Kidney (tissue), 14 donors: ENCODE results near the gene MTCH2. TPM values are rescaled to one million over a fixed set of nuclear protein-coding genes. Genes with fewer than 3 reads are reported as not detected.

ENCODE experiments used
- DNase-seq, 5 donors: peaks; one replicate each; pipeline ENCODE4 v3.0.0-alpha.2; 2013 to 2020
- FAIRE-seq: peaks from 2 replicates; lab custom pipeline; 2012; peaks lifted over from hg19 to GRCh38; lab: Jason Lieb, UNC
- H3K27ac ChIP-seq, 2 donors: one replicate each; pipeline ENCODE4 v1.7.0; 2013; ENCODE audit warnings: low read depth in 2 of 2, low read length in 2 of 2, inconsistent platforms in 1 of 2
- H3K27me3 ChIP-seq: one replicate; pipeline ENCODE4 v1.7.1; 2013; ENCODE audit warnings: low read length, inconsistent platforms; ENCODE audit not compliant: control insufficient read depth, insufficient read depth
- H3K36me3 ChIP-seq, 3 donors: one replicate each; pipeline versions ENCODE4 v1.7.0 to v1.7.1; 2013; ENCODE audit warnings: low read length in 3 of 3, control low read depth in 1 of 3, inconsistent platforms in 1 of 3; ENCODE audit not compliant: insufficient read depth in 3 of 3, control insufficient read depth in 2 of 3
- H3K4me1 ChIP-seq, 3 donors: one replicate each; pipeline versions ENCODE4 v1.7.0 to v1.7.1; 2013; ENCODE audit warnings: low read length in 3 of 3, inconsistent platforms in 1 of 3, low read depth in 1 of 3; ENCODE audit not compliant: control insufficient read depth in 2 of 3, insufficient read depth in 2 of 3
- H3K4me3 ChIP-seq, 3 donors: one replicate each; pipeline versions ENCODE4 v1.7.0 to v1.8.1; 2013; ENCODE audit warnings: low read length in 3 of 3, control low read depth in 1 of 3, inconsistent platforms in 1 of 3
- H3K9ac ChIP-seq, 3 donors: one replicate each; pipeline versions ENCODE4 v1.7.0 to v1.7.1; 2013; ENCODE audit warnings: low read length in 3 of 3, control low read depth in 1 of 3, inconsistent platforms in 1 of 3
- H3K9me3 ChIP-seq, 3 donors: one replicate each; pipeline versions ENCODE4 v1.7.0 to v1.7.1; 2013; ENCODE audit warnings: low read length in 3 of 3, control low read depth in 1 of 3, inconsistent platforms in 1 of 3; ENCODE audit not compliant: control insufficient read depth in 2 of 3, insufficient read depth in 1 of 3
- CTCF ChIP-seq: IDR thresholded peaks from 3 replicates; pipeline ENCODE4 v1.5.1; 2012; ENCODE audit warnings: mild to moderate bottlenecking, moderate library complexity, borderline replicate concordance; ENCODE audit not compliant: insufficient read depth; ENCODE audit errors: extremely low read depth
- intact Hi-C: fragments of 100-400 bp; cut with DNase I; formaldehyde crosslinking; loops from one replicate; pipeline ENCODE4 v1.11.1; 2022
- polyA plus RNA-seq: library from polyadenylated mRNA; stranded (reverse); fragments of 350-450 nt; fragmentation: Illumina TruSeq; extraction: RNeasy Lipid Tissue Mini Kit (QIAGEN cat#74804); gene quantifications from one replicate; pipeline ENCODE4 v1.2.3, GENCODE V29; 2014; ENCODE audit warnings: low read depth, low replicate concordance; ENCODE audit not compliant: insufficient read depth
- total RNA-seq: library from RNA; stranded (reverse); fragmentation: NEBNext Ultra II Directional; extraction: Animal tissue kit (Norgen Biotek cat#: 25700); gene quantifications from one replicate; pipeline ENCODE4 v1.2.1, GENCODE V29; 2021
- donor health status: control.
- donor health status: control.
- donor health status: control.
- donor health status: control.
- donor health status: control.
- donor health status: DM: yes; HTN: yes; CAD: no.
- donor health status: Normal renal cell carcinoma (clear cell type).

Gene MTCH2
- total and polyA plus RNA-seq, 2 donors from 2014 or later: 85.3 to 201 TPM

- Histone ChIP-seq H3K36me3 (peaks cover 0 to 14% (median 2%) of the 10 kb centered on the region in 3 donors), H3K4me3 (no peak overlapping the region), H3K9ac (no peak overlapping the region), H3K27me3 (no peaks in the 10 kb centered on the region), H3K27ac (no peak overlapping the region), H3K9me3 (no peaks in the 10 kb centered on the region), H3K4me1 (no peaks in the 10 kb centered on the region)
- FAIRE-seq (no peak), DNase-seq (peak in 2 of 5 donors; percentile 20 to 29)
- intact Hi-C loops: no loop called here
- TF ChIP-seq CTCF: no peak
Observed at GRCh38 chr11:47606731-47607130, 35.6 kb downstream of the MTCH2 start.

GRCh38 chr11:47605921-47606320 lies 36.4 kb downstream of the MTCH2 start:
- no peaks in the 10 kb centered on the region for H3K27me3 ChIP-seq
- FAIRE-seq (no peak), DNase-seq (no peak)
- no peak overlapping the region for H3K4me3 ChIP-seq
- H3K9ac ChIP-seq: no peak overlapping the region
- no peaks in the 10 kb centered on the region for H3K9me3 ChIP-seq
- H3K4me1 ChIP-seq: no peaks in the 10 kb centered on the region
- H3K36me3 ChIP-seq: peaks cover 0 to 8% (median 2%) of the 10 kb centered on the region in 3 donors
- no peak overlapping the region for H3K27ac ChIP-seq
- intact Hi-C loops: no loop called here
- no peak for TF ChIP-seq CTCF

- intact Hi-C loops: no loop called here
- H3K4me3 ChIP-seq: no peak overlapping the region
- no peak for TF ChIP-seq CTCF
- DNase-seq (no peak), FAIRE-seq (no peak)
- H3K36me3 ChIP-seq: no peaks in the 10 kb centered on the region
- no peak overlapping the region for H3K27ac ChIP-seq
- no peaks in the 10 kb centered on the region for H3K4me1 ChIP-seq
- no peaks in the 10 kb centered on the region for H3K27me3 ChIP-seq
- no peak overlapping the region for H3K9ac ChIP-seq
- no peaks in the 10 kb centered on the region for H3K9me3 ChIP-seq
Observed at GRCh38 chr11:47603295-47603694, 39.1 kb downstream of the MTCH2 start.

GRCh38 chr11:47599902-47600301 lies 42.5 kb downstream of the MTCH2 start:
- Histone ChIP-seq H3K27me3 (no peaks in the 10 kb centered on the region), H3K9ac (no peak overlapping the region), H3K4me3 (no peak overlapping the region), H3K4me1 (no peaks in the 10 kb centered on the region), H3K9me3 (no peaks in the 10 kb centered on the region), H3K27ac (no peak overlapping the region), H3K36me3 (no peaks in the 10 kb centered on the region)
- FAIRE-seq: no peak
- intact Hi-C loops: no loop called here
- DNase-seq: no peak
- TF ChIP-seq CTCF: no peak
